ENCODE measurements around the gene PLD1. TPM values are rescaled to one million over a fixed set of nuclear protein-coding genes. Genes with fewer than 3 reads are reported as not detected.

The PLD1 gene
- total RNA-seq, 2 donors from 2014 or later = 9.5 to 15.9 TPM

DNA sequence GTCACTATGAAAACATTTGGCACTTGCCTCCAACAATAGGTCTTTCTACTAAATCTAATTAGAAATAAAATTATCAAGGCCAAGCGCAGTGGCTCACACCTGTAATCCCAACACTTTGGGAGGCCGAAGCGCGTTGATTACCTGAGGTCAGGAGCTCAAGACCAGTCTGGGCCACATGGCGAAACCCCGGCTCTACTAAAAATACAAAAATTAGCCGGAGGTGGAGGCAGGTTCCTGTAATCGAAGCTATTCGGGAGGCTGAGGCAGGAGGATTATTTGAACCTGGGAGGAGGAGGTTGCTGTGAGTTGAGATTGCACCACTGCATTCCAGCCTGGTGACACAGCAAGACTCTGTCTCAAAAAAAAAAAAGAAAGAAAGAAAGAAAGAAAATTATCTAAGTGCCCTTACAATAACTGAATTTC is 1.6 kb upstream of the PLD1 start:
- H3K4me3 Mint-ChIP-seq = no peak overlapping the region
- H3K27ac ChIP-seq (ENCODE audit: low read depth, low read length) = no peak overlapping the region
- TF ChIP-seq, protein P1, sequence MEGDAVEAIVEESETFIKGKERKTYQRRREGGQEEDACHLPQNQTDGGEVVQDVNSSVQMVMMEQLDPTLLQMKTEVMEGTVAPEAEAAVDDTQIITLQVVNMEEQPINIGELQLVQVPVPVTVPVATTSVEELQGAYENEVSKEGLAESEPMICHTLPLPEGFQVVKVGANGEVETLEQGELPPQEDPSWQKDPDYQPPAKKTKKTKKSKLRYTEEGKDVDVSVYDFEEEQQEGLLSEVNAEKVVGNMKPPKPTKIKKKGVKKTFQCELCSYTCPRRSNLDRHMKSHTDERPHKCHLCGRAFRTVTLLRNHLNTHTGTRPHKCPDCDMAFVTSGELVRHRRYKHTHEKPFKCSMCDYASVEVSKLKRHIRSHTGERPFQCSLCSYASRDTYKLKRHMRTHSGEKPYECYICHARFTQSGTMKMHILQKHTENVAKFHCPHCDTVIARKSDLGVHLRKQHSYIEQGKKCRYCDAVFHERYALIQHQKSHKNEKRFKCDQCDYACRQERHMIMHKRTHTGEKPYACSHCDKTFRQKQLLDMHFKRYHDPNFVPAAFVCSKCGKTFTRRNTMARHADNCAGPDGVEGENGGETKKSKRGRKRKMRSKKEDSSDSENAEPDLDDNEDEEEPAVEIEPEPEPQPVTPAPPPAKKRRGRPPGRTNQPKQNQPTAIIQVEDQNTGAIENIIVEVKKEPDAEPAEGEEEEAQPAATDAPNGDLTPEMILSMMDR (conservative IDR thresholded peaks at IDR 0.05) = no peak

DNA sequence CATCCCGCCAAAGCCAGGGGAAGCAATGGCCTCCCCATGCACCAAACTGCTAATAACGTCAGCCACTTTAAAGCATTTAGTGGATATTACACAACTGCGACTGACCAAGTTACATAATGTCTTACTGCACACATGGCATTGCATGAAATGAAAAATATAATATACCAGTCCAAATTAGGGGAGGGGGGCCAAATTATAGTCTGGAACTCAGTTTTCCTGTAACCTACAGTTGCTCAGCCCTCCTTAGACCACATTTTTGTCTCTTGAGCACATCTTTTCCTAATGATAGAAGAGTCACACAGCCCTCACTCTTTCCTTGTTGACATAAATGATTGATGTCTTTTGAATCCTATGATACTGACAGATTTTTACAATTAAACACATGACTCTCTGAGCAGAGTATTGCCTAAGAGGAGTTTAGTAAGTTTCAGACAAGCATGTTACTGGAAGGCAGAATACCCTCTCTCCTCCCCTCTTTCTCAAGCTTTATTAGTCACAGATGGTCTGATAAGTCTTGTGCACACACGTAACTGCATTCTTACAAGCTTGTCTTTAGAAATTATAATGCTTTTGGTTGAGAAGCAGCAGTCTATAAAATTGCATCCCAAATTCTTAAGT is 1.1 kb upstream of the PLD1 start:
- no peak overlapping the region for H3K27ac Mint-ChIP-seq
- no peak overlapping the region for H3K9ac ChIP-seq (ENCODE audit: extremely low read depth, low read length, poor library complexity, severe bottlenecking)
- H3K9me3 ChIP-seq (ENCODE audit: control insufficient read depth, low read length) = no peaks in the 10 kb centered on the region
- H3K27ac ChIP-seq (ENCODE audit: low read depth, low read length) = no peak overlapping the region
- peaks cover 7% of the 10 kb centered on the region for H3K4me1 Mint-ChIP-seq
- no peak overlapping the region for H3K4me3 Mint-ChIP-seq
- peaks cover 19% of the 10 kb centered on the region for H3K27me3 ChIP-seq (ENCODE audit: control insufficient read depth, insufficient read depth, low read length, poor library complexity, severe bottlenecking)
- no peaks in the 10 kb centered on the region for H3K36me3 ChIP-seq (ENCODE audit: control insufficient read depth, insufficient read depth, low read length)
- H3K36me3 Mint-ChIP-seq (ENCODE audit: low read depth) = no peaks in the 10 kb centered on the region
- peak overlapping the region; percentile 81 for H3K4me3 ChIP-seq (ENCODE audit: low read length)
- TF ChIP-seq, protein P1 (conservative IDR thresholded peaks at IDR 0.05) = no peak
- 87 to 89% methylated on average over 3 to 4 of the region's 4 CpGs for WGBS, 2 experiments (ENCODE audit: insufficient coverage in 1 of 2, insufficient read length in 1 of 2)
- peaks cover 32% of the 10 kb centered on the region for H3K27me3 Mint-ChIP-seq (ENCODE audit: insufficient read depth)
- peaks cover 2% of the 10 kb centered on the region for H3K9me3 Mint-ChIP-seq
- DNase-seq = no peak
- peaks cover 4% of the 10 kb centered on the region for H3K4me1 ChIP-seq (ENCODE audit: control insufficient read depth, insufficient read depth, low read length)

More for the DNA sequence above, 1.6 kb upstream of the PLD1 start:
- no peak for DNase-seq
- Mint-ChIP-seq H3K27ac (no peak overlapping the region), H3K9me3 (peaks cover 2% of the 10 kb centered on the region), H3K4me1 (peaks cover 2% of the 10 kb centered on the region), H3K27me3 (ENCODE audit: insufficient read depth) (peaks cover 32% of the 10 kb centered on the region), H3K36me3 (ENCODE audit: low read depth) (no peaks in the 10 kb centered on the region)
- H3K36me3 ChIP-seq (ENCODE audit: control insufficient read depth, insufficient read depth, low read length) = no peaks in the 10 kb centered on the region
- no peak overlapping the region for H3K4me3 ChIP-seq (ENCODE audit: low read length)
- H3K9ac ChIP-seq (ENCODE audit: extremely low read depth, low read length, poor library complexity, severe bottlenecking) = no peak overlapping the region
- no peaks in the 10 kb centered on the region for H3K9me3 ChIP-seq (ENCODE audit: control insufficient read depth, low read length)
- 96 to 97% methylated on average over 9 of the region's 9 CpGs for WGBS, 2 experiments (ENCODE audit: insufficient coverage in 1 of 2, insufficient read length in 1 of 2)
- peaks cover 19% of the 10 kb centered on the region for H3K27me3 ChIP-seq (ENCODE audit: control insufficient read depth, insufficient read depth, low read length, poor library complexity, severe bottlenecking)
- no peaks in the 10 kb centered on the region for H3K4me1 ChIP-seq (ENCODE audit: control insufficient read depth, insufficient read depth, low read length)

DNA sequence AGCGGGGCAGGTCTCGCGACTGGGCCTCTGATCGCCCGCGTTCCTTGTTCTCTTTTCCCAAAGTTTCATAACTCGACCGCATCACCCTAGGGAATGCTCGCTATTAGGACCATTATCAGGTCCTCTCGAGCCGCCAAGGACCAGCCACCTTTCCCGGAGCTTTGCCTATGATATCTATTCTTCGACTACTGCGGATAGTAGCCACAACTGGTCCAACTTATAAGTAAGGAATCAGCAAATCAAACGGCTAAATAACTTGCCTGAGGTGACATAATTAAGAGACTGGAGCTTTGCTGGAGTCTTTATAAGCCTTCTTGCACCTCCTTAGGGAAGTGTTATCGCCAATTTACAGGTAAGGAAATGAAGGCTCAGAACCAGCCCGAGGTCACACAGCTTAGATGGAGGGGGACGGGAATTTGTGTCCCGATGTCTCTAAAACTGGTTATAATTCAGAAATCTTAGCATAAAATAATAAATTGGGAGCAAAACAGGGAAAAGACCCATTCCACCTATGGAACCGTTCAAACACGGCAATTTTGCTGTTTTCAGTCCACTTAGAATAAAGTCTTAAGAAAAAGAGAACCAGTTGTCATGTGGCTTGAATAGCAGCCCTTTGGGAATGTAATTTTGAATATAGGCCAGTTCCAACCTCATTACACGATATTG is 479 bp upstream of the PLD1 start:
- peak overlapping the region; percentile 71 for H3K4me3 Mint-ChIP-seq
- Histone ChIP-seq H3K4me1 (ENCODE audit: control insufficient read depth, insufficient read depth, low read length) (peaks cover 5% of the 10 kb centered on the region), H3K9ac (ENCODE audit: extremely low read depth, low read length, poor library complexity, severe bottlenecking) (no peak overlapping the region), H3K27ac (ENCODE audit: low read depth, low read length) (no peak overlapping the region), H3K9me3 (ENCODE audit: control insufficient read depth, low read length) (no peaks in the 10 kb centered on the region), H3K4me3 (ENCODE audit: low read length) (peak overlapping the region; percentile 81), H3K27me3 (ENCODE audit: control insufficient read depth, insufficient read depth, low read length, poor library complexity, severe bottlenecking) (peaks cover 19% of the 10 kb centered on the region), H3K36me3 (ENCODE audit: control insufficient read depth, insufficient read depth, low read length) (no peaks in the 10 kb centered on the region)
- H3K27me3 Mint-ChIP-seq (ENCODE audit: insufficient read depth) = peaks cover 32% of the 10 kb centered on the region
- WGBS, 2 experiments (ENCODE audit: insufficient coverage in 1 of 2, insufficient read length in 1 of 2) = 23 to 24% methylated on average over 14 to 22 of the region's 22 CpGs
- H3K4me1 Mint-ChIP-seq = peaks cover 10% of the 10 kb centered on the region
- no peak for DNase-seq
- H3K27ac Mint-ChIP-seq = no peak overlapping the region
- TF ChIP-seq, protein P1 (conservative IDR thresholded peaks at IDR 0.05) = no peak
- H3K36me3 Mint-ChIP-seq (ENCODE audit: low read depth) = no peaks in the 10 kb centered on the region
- peaks cover 2% of the 10 kb centered on the region for H3K9me3 Mint-ChIP-seq

Data from endodermal cell (in vitro differentiated cells).